ENCODE results near the gene TAPBPL. TPM values are rescaled to one million over a fixed set of nuclear protein-coding genes. Genes with fewer than 3 reads are reported as not detected.
"Not testable (repeated sequence)": the region's sequence is repeated elsewhere in the genome, so short reads cannot be mapped to it uniquely, and the experiment has no call there.

Gene TAPBPL
- total RNA-seq, 1 donor from 2014 or later = 0.96 TPM

DNA sequence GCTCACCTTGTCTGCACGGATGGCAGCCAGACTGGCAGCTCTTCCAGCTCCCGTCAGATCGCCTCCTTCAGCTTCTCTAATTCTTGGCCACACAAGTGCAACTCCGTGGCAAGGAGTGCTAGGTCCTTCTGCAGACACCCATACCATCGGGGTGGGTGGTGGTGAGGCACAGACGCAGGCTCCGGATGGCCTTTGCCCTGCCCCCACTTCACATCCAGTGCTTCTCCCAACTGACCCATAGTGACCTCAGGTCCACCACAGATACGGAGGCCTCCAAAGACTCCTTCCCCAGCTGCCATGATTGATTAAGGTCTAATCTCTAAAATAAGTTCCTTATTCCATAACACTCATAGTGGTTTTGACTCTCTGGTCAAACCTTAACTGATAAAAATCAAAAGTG is 27.0 kb upstream of the TAPBPL start:
- TF ChIP-seq, protein P1, sequence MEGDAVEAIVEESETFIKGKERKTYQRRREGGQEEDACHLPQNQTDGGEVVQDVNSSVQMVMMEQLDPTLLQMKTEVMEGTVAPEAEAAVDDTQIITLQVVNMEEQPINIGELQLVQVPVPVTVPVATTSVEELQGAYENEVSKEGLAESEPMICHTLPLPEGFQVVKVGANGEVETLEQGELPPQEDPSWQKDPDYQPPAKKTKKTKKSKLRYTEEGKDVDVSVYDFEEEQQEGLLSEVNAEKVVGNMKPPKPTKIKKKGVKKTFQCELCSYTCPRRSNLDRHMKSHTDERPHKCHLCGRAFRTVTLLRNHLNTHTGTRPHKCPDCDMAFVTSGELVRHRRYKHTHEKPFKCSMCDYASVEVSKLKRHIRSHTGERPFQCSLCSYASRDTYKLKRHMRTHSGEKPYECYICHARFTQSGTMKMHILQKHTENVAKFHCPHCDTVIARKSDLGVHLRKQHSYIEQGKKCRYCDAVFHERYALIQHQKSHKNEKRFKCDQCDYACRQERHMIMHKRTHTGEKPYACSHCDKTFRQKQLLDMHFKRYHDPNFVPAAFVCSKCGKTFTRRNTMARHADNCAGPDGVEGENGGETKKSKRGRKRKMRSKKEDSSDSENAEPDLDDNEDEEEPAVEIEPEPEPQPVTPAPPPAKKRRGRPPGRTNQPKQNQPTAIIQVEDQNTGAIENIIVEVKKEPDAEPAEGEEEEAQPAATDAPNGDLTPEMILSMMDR (IDR thresholded peaks at IDR 0.05; ENCODE audit: partially characterized antibody, unreplicated experiment) = no peak
- Mint-ChIP-seq H3K4me3 (ENCODE audit: unreplicated experiment) (no peak overlapping the region), H3K27me3 (ENCODE audit: unreplicated experiment) (peaks cover 3% of the 10 kb centered on the region), H3K27ac (ENCODE audit: unreplicated experiment) (no peak overlapping the region), H3K9me3 (ENCODE audit: unreplicated experiment) (no peaks in the 10 kb centered on the region), H3K36me3 (ENCODE audit: unreplicated experiment) (no peaks in the 10 kb centered on the region), H3K4me1 (ENCODE audit: low read depth, unreplicated experiment) (peaks cover under 1% of the 10 kb centered on the region)
- DNase-seq = no peak

DNA sequence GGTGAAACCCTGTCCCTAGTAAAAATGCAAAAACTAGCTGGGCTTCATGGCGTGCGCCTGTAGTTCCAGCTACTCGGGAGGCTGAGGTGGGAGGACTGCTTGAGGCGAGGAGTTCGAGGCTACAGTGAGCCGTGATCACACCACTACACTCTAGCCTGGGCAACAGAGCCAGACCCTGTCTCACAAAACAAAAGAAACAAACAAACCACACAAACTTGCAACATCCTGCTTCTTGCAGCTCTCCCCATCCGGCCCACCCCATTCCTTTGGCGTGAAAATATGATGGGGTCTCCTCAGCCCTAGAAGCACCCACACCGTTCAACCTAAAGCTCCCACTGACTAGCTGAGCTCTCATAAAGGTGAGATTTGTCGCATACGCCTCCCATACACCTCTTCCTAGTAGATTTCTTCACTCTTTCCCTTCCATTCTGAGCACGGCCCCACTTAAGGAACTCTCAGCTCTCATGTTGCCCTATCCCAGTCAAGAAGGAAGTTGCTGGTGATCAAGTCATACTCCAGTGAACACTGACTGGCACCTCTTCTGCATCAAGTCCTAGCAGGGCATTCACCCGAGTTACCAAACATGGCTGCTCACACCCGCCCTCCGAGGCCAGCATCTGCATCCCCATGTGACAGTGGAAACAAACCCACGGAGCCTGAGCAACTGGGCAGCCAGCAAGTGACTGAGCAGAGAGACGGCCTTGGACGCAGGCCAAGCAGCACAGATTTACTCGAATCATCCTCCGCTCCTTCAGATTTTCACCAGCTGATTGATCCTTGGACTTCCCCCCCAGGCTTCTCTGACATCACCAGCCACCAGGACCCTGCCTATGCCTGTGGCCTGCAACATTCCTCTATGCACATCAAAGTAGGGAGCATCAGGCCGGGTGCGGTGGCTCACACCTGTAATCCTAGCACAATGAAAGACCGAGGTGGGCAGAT is 26.0 kb upstream of the TAPBPL start:
- no peaks in the 10 kb centered on the region for H3K9me3 Mint-ChIP-seq (ENCODE audit: unreplicated experiment)
- H3K36me3 Mint-ChIP-seq (ENCODE audit: unreplicated experiment) = no peaks in the 10 kb centered on the region
- peaks cover 10% of the 10 kb centered on the region for H3K4me1 Mint-ChIP-seq (ENCODE audit: low read depth, unreplicated experiment)
- H3K27ac Mint-ChIP-seq (ENCODE audit: unreplicated experiment) = no peak overlapping the region
- peaks cover 3% of the 10 kb centered on the region for H3K27me3 Mint-ChIP-seq (ENCODE audit: unreplicated experiment)
- DNase-seq = no peak
- TF ChIP-seq, protein P1 (IDR thresholded peaks at IDR 0.05; ENCODE audit: partially characterized antibody, unreplicated experiment) = no peak
- no peak overlapping the region for H3K4me3 Mint-ChIP-seq (ENCODE audit: unreplicated experiment)

- DNase-seq = no peak
- H3K27me3 Mint-ChIP-seq (ENCODE audit: unreplicated experiment) = peaks cover 3% of the 10 kb centered on the region
- peaks cover 11% of the 10 kb centered on the region for H3K4me1 Mint-ChIP-seq (ENCODE audit: low read depth, unreplicated experiment)
- TF ChIP-seq, protein P1 (IDR thresholded peaks at IDR 0.05; ENCODE audit: partially characterized antibody, unreplicated experiment) = no peak
- H3K4me3 Mint-ChIP-seq (ENCODE audit: unreplicated experiment) = no peak overlapping the region
- H3K27ac Mint-ChIP-seq (ENCODE audit: unreplicated experiment) = no peak overlapping the region
- H3K9me3 Mint-ChIP-seq (ENCODE audit: unreplicated experiment) = no peaks in the 10 kb centered on the region
- H3K36me3 Mint-ChIP-seq (ENCODE audit: unreplicated experiment) = no peaks in the 10 kb centered on the region
Observed at GRCh38 chr12:6426882-6427671, 24.8 kb upstream of the TAPBPL start.

DNA sequence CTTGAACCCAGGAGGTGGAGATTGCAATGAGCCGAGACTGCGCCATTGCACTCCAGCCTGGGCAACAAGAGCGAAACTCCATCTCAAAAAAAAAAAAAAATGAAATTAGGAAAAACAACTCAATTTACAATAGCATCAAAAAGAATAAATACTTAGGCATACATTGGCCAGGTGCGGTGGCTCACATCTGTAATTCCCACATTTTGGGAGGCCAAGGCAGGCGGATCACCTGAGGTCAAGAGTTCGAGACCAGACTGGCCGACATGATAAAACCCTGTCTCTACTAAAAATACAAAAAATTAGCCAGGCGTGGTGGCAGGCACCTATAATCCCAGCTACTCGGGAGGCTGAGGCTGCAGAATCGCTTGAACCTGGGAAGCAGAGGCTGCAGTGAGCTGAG is 24.0 kb upstream of the TAPBPL start:
- not testable (repeated sequence) for DNase-seq

GRCh38 chr12:6428326-6428725 is 23.5 kb upstream of the TAPBPL start:
- Mint-ChIP-seq H3K27ac (ENCODE audit: unreplicated experiment) (no peak overlapping the region), H3K27me3 (ENCODE audit: unreplicated experiment) (peaks cover 3% of the 10 kb centered on the region), H3K4me3 (ENCODE audit: unreplicated experiment) (no peak overlapping the region), H3K36me3 (ENCODE audit: unreplicated experiment) (no peaks in the 10 kb centered on the region), H3K4me1 (ENCODE audit: low read depth, unreplicated experiment) (peaks cover 11% of the 10 kb centered on the region), H3K9me3 (ENCODE audit: unreplicated experiment) (no peaks in the 10 kb centered on the region)
- TF ChIP-seq, protein P1 (IDR thresholded peaks at IDR 0.05; ENCODE audit: partially characterized antibody, unreplicated experiment) = no peak
- no peak for DNase-seq

More for the DNA sequence above, 24.0 kb upstream of the TAPBPL start:
- not testable (repeated sequence) for H3K27ac Mint-ChIP-seq (ENCODE audit: unreplicated experiment); H3K36me3 Mint-ChIP-seq (ENCODE audit: unreplicated experiment); H3K4me3 Mint-ChIP-seq (ENCODE audit: unreplicated experiment); H3K9me3 Mint-ChIP-seq (ENCODE audit: unreplicated experiment); H3K27me3 Mint-ChIP-seq (ENCODE audit: unreplicated experiment)
- H3K4me1 Mint-ChIP-seq (ENCODE audit: low read depth, unreplicated experiment) = peaks cover 11% of the 10 kb centered on the region

Measured in glutamatergic neuron (in vitro differentiated cells).